Left kidney (tissue), 8 donors: Measurements from ENCODE around the gene GBX2. TPM values are rescaled to one million over a fixed set of nuclear protein-coding genes. Genes with fewer than 3 reads are reported as not detected.

Experiments used
- DNase-seq: peaks from one replicate; pipeline ENCODE4 v3.0.0-alpha.2; 2013
- long read RNA-seq, 8 donors: transcript quantifications; one replicate each; lab custom pipeline, GENCODE V29; 2026
- polyA plus RNA-seq: library from polyadenylated mRNA; unstranded; fragments of 120-200 nt; gene quantifications from one replicate; pipeline ENCODE4 v1.2.1, GENCODE V29; 2013; ENCODE audit not compliant: insufficient read length

GBX2 gene
- 0.52 TPM for polyA plus RNA-seq
- long read RNA-seq, donor 1: 0 reads
- long read RNA-seq, donor 2: 0 reads
- long read RNA-seq, donor 3: 0 reads
- long read RNA-seq, donor 4: 0 reads
- long read RNA-seq, donor 5: 0 reads
- long read RNA-seq, donor 6: 0 reads
- long read RNA-seq, donor 7: 0 reads
- long read RNA-seq, donor 8: 0 reads

- peak; percentile 79 for DNase-seq
Observed at GRCh38 chr2:236168110-236169080, at the start of gene GBX2. GBX2 (minus strand) TSS chr2:236168386; CDS start chr2:236167971, 415 bp downstream.

- DNase-seq: no peak
Observed at GRCh38 chr2:236217926-236218325, 49.7 kb upstream of the GBX2 start.

DNA sequence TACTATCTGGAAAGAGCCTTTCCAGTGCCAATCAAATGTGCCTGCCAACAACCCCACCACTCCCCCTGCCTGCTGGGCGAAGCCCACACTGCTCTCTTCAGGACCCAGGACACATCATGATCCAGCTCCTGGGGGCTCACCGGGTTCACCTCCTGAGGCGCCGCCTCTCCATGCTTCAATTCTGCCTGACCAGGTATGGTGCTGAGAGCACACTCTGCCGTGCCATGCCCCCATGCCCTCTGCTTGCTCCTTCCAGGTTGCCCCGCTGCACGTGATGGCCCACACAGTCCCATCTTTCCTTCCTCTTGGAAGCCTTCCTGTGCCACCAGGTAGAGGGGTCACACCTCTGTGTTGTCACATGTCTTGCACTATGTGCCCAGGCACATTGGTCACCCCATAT lies 48.5 kb upstream of the GBX2 start:
- DNase-seq: no peak

GRCh38 chr2:236215761-236216333 lies 47.7 kb upstream of the GBX2 start:
- DNase-seq: no peak

- DNase-seq: no peak
Observed at GRCh38 chr2:236215196-236215595, 47.0 kb upstream of the GBX2 start.

DNA sequence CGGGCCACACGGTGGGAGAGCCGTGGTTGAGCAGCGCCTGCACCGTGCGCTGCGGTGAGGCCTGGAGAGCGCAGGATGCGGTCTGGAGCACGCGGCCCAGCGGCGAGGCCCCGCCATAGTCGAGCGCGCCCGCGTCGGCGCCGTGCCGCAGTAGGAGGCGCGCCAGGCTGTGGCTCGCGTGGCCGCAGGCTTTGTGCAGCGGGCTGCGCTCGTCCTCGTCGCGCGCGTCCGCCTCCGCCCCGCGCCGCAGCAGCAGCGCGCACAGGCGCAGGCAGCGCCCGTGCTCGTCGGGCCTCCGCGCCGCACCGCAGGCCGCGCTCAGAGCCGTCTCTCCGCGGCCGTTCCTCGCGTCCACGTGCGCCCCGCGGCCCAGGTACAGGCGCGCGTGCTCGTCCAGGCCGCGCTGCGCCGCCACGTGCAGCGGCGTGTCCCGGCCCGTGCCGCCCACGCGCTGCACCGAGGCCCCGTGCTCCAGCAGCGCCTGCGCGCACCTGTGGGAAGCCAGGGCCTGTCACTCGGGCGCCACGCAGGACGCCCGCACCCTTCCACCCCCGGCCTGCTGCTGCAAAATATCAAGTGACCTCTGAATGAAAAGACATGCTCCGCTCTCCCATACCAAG lies 46.3 kb upstream of the GBX2 start:
- DNase-seq: no peak

DNA sequence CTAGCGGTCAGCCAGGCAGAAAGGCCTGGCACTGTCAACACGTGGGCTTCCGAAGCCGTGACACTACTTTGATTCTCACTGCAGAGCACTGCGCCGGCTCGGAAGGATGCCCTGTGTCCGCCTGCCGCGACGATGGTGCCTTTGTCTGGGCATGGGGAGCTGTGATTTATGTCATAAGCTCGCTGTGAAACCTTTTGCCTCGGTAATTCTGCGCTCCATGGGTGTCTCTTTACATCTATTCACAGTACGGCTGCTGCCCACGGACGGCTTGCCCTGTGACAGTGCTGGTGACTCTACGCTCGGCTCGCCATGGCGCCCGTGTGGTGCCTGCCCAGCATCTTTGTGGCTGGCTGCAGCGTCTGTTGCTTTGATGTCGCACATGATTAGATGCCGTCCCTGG lies 43.1 kb upstream of the GBX2 start:
- peak; percentile 10 for DNase-seq

- peak; percentile 6 for DNase-seq
Observed at GRCh38 chr2:236210536-236210935, 42.4 kb upstream of the GBX2 start.

DNA sequence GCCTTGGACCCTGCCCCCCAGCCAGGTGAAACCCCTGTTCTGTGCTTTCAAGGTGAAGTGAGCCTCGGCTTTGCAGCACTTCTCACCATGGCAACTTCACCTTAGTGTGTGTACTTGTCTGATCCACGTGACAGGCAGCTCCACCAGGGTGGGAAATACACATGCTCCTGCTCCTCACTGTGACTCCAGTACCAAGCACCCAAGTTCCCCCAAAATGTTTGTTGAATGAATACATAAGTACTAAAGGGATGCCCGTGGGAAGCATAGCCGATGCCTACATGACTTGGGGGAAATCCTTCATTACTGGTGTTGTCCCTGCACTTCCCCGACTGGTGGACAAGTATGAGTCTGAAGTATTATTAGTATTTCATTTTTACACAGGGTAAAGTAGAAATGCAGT lies 41.8 kb upstream of the GBX2 start:
- no peak for DNase-seq

DNA sequence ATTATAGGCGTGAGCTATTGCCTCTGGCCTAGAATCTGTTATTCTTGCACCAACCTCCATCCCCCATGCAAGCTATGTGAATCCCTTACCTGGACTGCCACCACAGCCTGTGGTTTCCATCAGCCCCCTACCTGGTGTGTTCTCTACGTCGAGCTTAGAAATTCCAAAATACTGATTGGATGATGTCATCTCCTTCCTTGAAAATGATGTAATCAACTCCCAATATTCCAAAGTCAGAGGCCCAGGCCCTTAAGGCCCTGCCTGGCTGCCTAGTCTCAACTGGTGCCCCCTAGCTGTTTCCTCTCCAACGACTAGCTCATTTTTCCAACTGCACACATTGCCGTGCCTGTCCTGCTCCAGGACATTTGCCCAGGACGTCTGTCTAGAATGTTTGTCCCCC lies 41.3 kb upstream of the GBX2 start:
- DNase-seq: no peak

- no peak for DNase-seq
Observed at GRCh38 chr2:236208019-236208926, 40.1 kb upstream of the GBX2 start.

DNA sequence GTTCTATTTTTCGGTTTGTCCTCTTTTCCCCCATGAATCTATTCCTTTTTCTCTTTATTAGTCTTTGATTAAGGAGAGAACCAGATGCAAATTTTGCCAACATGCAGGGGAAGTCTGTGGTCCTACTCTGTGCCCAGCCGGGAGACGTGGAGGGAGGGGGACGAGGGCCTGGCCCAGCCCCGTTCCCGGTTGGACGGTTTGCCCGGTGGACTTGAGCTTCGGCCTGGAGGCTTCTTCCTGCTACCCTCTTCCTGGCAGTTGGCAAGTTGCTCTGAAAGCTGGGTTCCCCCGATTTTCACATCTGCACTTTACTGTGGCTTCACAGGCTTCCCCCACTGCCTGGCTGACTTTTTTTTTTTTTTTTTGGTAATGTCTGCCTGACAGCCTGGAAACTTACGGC lies 39.3 kb upstream of the GBX2 start:
- no peak for DNase-seq

DNA sequence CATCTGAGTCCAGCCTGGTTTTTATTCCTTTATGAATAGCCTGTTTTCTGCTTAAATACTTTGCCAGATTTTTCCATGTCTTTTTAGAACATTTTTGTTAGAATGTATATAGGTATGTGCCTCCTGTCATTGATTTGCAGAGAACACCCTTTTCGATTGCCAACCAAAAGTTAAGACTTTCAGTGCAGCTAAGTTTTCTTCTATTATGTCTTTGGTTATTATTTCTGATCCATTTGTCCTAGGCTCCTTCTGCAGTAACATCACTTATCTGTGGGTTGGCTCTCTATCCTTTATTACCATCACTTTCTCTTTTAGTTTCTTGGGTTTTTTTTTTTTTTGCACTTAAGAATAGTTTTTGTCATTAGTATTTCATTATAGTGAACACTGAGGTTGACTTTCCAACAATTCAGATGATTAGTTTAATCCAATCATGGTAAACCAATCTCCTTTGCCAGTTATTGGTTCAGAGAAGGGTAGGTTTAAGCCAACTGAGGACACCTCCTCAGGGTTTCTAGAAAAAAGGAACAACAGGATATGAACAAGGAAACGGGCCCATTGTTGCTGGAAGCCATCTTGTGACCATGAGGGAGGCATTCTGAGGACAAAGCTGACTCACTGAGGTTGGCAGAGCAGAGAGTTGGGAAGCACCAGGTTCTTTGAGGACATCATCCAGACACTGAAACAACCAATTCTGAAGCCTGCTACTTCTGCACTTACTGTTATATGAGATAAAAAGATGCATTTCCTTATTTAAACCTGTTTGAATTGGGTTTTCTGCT lies 37.9 kb upstream of the GBX2 start:
- DNase-seq: no peak

GRCh38 chr2:236204953-236205352 lies 36.8 kb upstream of the GBX2 start:
- DNase-seq: no peak

DNA sequence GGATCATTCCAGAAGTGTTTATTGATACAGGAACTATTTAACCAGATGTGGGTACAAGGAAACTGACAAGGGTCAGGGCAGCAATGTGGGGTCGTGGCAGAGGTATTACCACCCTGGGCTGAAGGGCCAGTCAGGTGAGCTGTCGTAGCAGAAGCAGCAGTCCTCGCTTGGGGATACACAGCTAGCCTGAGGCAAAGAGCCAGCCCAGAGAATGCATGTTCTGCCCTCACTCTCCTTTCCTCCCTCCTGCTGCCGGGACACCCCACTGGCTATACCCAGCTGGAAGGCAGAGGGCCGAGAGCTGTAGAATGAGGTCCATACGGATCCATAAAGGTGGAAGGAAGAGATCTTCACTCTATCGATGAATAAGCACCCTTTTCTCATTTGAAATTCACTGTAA lies 32.2 kb upstream of the GBX2 start:
- DNase-seq: no peak

DNA sequence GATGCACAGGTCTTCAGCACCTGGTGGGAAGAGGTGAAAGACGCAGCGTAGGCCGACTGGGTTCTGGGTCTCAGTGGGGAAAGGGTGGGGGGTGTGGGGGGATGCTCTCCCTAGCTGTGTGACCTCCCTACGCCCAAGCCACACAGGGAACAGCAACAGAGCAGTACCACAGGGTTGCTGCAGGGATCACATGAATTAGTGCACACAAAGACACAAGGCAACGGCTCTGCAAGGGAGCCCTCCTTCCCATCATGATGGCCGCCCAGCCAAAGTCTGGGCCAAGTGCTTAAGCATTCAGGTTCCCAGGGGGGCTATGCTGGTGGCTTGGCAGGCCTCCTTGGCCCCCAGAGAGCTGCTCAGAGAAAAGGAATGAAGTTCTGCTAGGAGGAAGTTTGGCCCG lies 28.2 kb upstream of the GBX2 start:
- DNase-seq: no peak

- no peak for DNase-seq
Observed at GRCh38 chr2:236195726-236196125, 27.5 kb upstream of the GBX2 start.

DNA sequence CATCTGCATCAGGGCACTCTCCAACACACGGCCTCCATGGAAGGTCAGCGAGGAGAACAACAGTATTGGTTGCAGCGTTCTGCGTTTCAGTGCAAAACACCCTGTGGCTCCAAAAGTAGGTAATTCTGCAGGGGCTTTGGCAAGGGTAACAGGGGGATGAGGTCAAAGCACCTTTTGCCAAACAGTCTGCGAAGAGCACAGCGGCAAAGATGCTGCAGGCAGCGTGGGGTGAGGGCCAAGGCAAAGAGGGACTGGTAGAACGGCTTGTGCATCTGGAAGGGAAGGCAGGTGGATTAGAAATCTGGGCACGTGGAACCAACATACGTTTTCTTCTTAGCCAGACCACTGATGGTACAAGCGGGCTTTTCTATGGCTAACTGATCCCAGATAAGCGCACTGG lies 26.6 kb upstream of the GBX2 start:
- no peak for DNase-seq

DNA sequence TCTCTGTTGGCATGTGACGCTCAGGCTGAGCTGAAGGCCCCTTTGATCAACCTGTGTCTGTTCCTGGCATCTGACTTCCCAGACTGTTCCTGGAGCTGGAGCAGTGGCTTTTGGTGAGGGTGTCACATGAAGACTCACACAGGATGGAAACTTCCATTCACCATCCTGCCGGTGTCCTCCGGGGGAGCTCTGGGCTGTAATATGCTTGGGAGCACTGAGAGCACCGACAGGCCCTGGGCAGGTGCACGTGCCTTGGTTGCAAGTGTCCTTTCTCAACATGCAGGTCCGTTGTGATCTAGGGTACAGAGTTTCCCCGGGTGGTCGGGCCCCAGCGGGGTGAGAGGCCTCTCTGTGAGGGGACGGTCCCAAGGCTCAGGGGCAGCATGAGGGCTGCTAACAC lies 24.8 kb upstream of the GBX2 start:
- no peak for DNase-seq

- DNase-seq: no peak
Observed at GRCh38 chr2:236190674-236191073, 22.5 kb upstream of the GBX2 start.

- no peak for DNase-seq
Observed at GRCh38 chr2:236184701-236185100, 16.5 kb upstream of the GBX2 start.
